MM.1S (cell line): ENCODE data around the gene HTRA2.
A peak's percentile ranks its signal among the peaks of the same experiment; 100 is the strongest.

ENCODE experiments used
- DNase-seq: peaks from one replicate; pipeline ENCODE4 v3.0.0-alpha.2; 2015
- H2AFZ ChIP-seq: fragments of 300-600 bp; sonication (generic); 2 replicates; pipeline ENCODE4 v1.6.0; 2016; ENCODE audit warnings: antibody characterized with exemption, low read length
- H3F3A ChIP-seq: fragments of 300-600 bp; sonication (generic); 2 replicates; pipeline ENCODE4 v1.6.1; 2016; ENCODE audit warnings: mild to moderate bottlenecking, antibody characterized with exemption, low read length, moderate library complexity, mixed read lengths; ENCODE audit not compliant: insufficient read depth
- H3K27ac ChIP-seq: fragments of 300-600 bp; sonication (generic); 2 replicates; pipeline ENCODE4 v1.5.1; 2016; ENCODE audit warnings: mild to moderate bottlenecking, low read length
- H3K27me3 ChIP-seq: fragments of 300-600 bp; sonication (generic); replicated peaks from 2 replicates; pipeline ENCODE4 v1.6.0; 2016; ENCODE audit warnings: low read length; ENCODE audit not compliant: insufficient read depth
- H3K36me3 ChIP-seq: fragments of 300-600 bp; sonication (generic); replicated peaks from 2 replicates; pipeline ENCODE4 v1.6.1; 2016; ENCODE audit warnings: mild to moderate bottlenecking, low read length, mixed read lengths; ENCODE audit not compliant: insufficient read depth
- H3K4me1 ChIP-seq: fragments of 300-600 bp; sonication (generic); 2 replicates; pipeline ENCODE4 v1.6.1; 2016; ENCODE audit warnings: low read length, mixed read lengths
- H3K4me2 ChIP-seq: fragments of 300-600 bp; sonication (generic); 2 replicates; pipeline ENCODE4 v1.6.0; 2016; ENCODE audit warnings: low read depth, low read length
- H3K4me3 ChIP-seq: fragments of 300-600 bp; sonication (generic); 2 replicates; pipeline ENCODE4 v1.5.1; 2016; ENCODE audit warnings: low read length, mixed read lengths
- H3K79me2 ChIP-seq: fragments of 300-600 bp; sonication (generic); 2 replicates; pipeline ENCODE4 v1.6.1; 2016; ENCODE audit warnings: mixed run types, low read length, mixed read lengths
- H3K9ac ChIP-seq: fragments of 300-600 bp; sonication (generic); 2 replicates; pipeline ENCODE4 v1.6.1; 2016; ENCODE audit warnings: low read length, mixed read lengths
- H3K9me2 ChIP-seq: fragments of 300-600 bp; sonication (generic); replicated peaks from 2 replicates; pipeline ENCODE4 v1.6.1; 2016; ENCODE audit warnings: mild to moderate bottlenecking, low read length, mixed read lengths; ENCODE audit not compliant: insufficient read depth
- H3K9me3 ChIP-seq: fragments of 300-600 bp; sonication (generic); replicated peaks from 2 replicates; pipeline ENCODE4 v1.6.1; 2016; ENCODE audit warnings: mild to moderate bottlenecking, low read length, mixed read lengths; ENCODE audit not compliant: insufficient read depth
- H4K20me1 ChIP-seq: fragments of 300-600 bp; sonication (generic); 2 replicates; pipeline ENCODE4 v1.6.1; 2016; ENCODE audit warnings: mild to moderate bottlenecking, low read length, moderate library complexity, mixed read lengths; ENCODE audit not compliant: insufficient read depth
- EZH2 ChIP-seq: fragments of 300-600 bp; sonication (generic); optimal IDR thresholded peaks from 2 replicates; pipeline ENCODE3; 2017; ENCODE audit warnings: low read depth, mild to moderate bottlenecking, antibody characterized with exemption, low read length, mixed read lengths
- EZH2phosphoT487 ChIP-seq: fragments of 300-600 bp; sonication (generic); IDR thresholded peaks from 2 replicates; pipeline ENCODE4 v1.6.1; 2018; ENCODE audit warnings: antibody characterized with exemption, low read length
- TF ChIP-seq, protein P1 (sequence below): fragments of 300-600 bp; sonication (generic); IDR thresholded peaks from 2 replicates; pipeline ENCODE4 v1.5.1; 2016; ENCODE audit warnings: antibody characterized with exemption, low read length, mixed read lengths

HTRA2 gene

DNA sequence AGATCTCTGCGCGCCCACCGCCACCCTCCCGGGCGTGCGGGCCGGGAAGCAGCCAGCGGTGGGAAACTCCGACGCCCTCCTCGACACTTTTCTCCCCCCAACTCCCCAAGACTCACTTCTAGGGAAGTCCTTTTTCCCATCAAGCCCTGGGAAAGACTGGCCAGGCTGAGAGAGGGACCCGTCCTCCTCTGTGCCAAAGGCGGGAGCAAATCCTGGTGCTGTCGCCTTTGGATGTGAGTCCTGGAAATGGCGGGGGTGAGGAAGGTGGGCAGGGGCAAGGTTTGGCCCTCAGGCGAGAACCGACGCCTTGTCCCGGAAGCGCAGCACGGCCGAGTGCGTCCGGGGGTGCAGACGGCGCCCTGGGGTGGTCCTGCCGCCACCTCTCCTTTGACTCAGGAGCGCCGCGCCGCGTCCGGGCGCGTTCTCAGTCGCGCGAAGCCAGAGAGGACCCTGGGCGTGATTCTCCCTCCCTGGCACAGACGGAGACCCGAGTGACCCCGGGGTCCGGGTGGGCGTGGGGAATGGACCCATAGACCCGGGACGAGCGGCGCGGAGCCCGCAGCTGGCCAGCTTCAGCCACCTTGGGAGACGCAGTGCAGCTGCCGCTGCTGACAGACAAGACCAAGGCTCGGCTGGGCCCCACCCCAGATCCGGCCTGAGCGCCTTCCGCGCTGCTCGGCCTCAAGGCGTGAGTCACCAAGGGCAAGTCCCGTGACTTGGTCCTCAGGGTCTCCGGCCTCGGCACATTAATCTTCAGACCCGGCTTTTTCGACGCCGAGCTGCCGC lies 26.8 kb upstream of the HTRA2 start:
- no peaks in the 10 kb centered on the region for H3K9me3 ChIP-seq
- H3K9ac ChIP-seq = peak overlapping the region; percentile 44; the same call in 1 of the 2 replicates
- H3K27ac ChIP-seq = no peak overlapping the region
- peak; percentile 58 for DNase-seq
- peak overlapping the region; percentile 90 for H3K4me2 ChIP-seq
- peaks cover 9% of the 10 kb centered on the region for H3K4me1 ChIP-seq
- TF ChIP-seq EZH2phosphoT487 = no peak
- TF ChIP-seq, protein P1, sequence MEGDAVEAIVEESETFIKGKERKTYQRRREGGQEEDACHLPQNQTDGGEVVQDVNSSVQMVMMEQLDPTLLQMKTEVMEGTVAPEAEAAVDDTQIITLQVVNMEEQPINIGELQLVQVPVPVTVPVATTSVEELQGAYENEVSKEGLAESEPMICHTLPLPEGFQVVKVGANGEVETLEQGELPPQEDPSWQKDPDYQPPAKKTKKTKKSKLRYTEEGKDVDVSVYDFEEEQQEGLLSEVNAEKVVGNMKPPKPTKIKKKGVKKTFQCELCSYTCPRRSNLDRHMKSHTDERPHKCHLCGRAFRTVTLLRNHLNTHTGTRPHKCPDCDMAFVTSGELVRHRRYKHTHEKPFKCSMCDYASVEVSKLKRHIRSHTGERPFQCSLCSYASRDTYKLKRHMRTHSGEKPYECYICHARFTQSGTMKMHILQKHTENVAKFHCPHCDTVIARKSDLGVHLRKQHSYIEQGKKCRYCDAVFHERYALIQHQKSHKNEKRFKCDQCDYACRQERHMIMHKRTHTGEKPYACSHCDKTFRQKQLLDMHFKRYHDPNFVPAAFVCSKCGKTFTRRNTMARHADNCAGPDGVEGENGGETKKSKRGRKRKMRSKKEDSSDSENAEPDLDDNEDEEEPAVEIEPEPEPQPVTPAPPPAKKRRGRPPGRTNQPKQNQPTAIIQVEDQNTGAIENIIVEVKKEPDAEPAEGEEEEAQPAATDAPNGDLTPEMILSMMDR = peak; percentile 44
- no peak for TF ChIP-seq EZH2
- peak overlapping the region; percentile 64 for H3K4me3 ChIP-seq
- no peaks in the 10 kb centered on the region for H4K20me1 ChIP-seq
- no peaks in the 10 kb centered on the region for H3K36me3 ChIP-seq
- no peaks in the 10 kb centered on the region for H3K9me2 ChIP-seq
- H3K79me2 ChIP-seq = peaks cover 13% of the 10 kb centered on the region
- peak overlapping the region; percentile 96 for H2AFZ ChIP-seq
- peaks cover 22% of the 10 kb centered on the region for H3K27me3 ChIP-seq
- H3F3A ChIP-seq = 0 out of 2 replicates have a peak, but pooled peaks cover 14% of the 10 kb centered on the region

DNA sequence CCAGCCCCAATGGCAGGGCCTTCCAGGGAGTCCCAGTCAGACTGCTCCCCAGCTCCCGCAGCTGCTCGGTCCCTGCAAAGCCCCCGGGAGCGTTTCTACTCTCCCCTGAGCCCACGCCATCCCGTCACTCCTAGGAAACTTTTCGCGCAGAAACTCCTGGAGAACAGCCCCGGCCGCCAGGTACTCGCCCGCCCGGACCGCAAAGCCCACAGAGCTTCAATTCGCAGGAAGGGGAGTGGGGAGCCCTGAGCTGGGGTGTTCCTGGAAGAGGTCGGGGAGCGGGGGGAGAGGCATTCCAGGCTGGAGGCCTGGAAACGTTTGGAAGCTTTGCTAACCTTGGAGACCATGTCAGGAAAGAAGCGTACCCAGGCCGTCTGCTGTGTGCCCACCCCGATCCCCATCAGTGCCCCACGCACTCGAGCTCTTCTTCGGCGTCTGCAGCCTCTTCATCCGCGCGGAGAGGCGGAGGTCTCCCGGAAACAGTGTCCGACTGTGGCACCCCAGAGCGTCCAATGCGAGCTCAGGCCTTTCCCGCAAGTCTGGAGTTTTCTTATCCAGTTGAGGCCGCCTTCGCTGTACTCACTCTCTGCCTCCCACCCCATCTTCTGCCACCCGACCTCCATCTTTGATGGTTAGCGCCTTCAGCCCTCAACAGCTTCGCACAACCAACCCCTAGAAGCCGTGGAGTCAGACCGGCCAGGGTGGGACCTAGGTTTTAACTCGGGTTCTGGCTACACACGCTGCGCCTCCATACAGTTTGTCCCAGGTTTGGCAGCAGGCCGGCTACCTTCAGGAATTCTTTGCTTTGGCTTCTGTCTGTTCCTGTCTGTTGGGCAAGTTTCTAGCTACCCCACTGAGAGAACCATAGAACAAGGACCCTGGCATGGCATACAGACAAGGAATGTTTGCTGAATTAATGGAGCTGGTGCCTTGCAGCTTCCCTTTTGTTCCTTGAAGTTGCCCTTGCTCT lies 25.9 kb upstream of the HTRA2 start:
- no peaks in the 10 kb centered on the region for H3K9me2 ChIP-seq
- H3K36me3 ChIP-seq = no peaks in the 10 kb centered on the region
- no peak for TF ChIP-seq EZH2phosphoT487
- TF ChIP-seq, protein P1 = no peak
- TF ChIP-seq EZH2 = no peak
- DNase-seq = no peak
- H3K4me1 ChIP-seq = peaks cover 14% of the 10 kb centered on the region
- H3K9me3 ChIP-seq = no peaks in the 10 kb centered on the region
- no peaks in the 10 kb centered on the region for H4K20me1 ChIP-seq
- H3K9ac ChIP-seq = peak overlapping the region; percentile 44; the same call in 1 of the 2 replicates
- H3K4me2 ChIP-seq = peak overlapping the region; percentile 90
- peak overlapping the region; percentile 64 for H3K4me3 ChIP-seq
- H3F3A ChIP-seq = 0 out of 2 replicates have a peak, but pooled peaks cover 14% of the 10 kb centered on the region
- H3K27me3 ChIP-seq = peaks cover 14% of the 10 kb centered on the region
- no peak overlapping the region for H3K27ac ChIP-seq
- peak overlapping the region; percentile 96 for H2AFZ ChIP-seq
- H3K79me2 ChIP-seq = peaks cover 13% of the 10 kb centered on the region

DNA sequence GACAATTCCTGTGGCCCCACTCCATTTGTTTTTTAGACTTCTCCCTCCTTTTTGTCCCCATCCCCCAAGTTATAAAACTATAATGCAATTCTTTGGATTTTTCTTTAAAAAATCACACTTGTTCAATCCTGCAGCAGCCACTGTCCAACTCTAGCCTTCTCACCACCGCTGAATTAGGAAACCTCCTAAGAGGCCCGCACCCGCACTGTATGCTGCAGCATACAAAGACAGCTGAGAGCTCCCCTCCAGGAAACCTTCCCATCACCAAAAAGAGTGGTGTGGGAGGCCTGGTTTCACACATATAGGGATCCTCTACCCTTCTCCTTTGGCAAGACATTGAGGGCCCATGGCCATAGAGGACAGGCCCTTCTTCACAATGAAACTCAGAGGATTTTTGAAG lies 25.1 kb upstream of the HTRA2 start:
- H3K27ac ChIP-seq = no peak overlapping the region
- no peak overlapping the region for H3K9ac ChIP-seq
- H3F3A ChIP-seq = 0 out of 2 replicates have a peak, but pooled peaks cover 14% of the 10 kb centered on the region
- H3K79me2 ChIP-seq = peaks cover 13% of the 10 kb centered on the region
- H3K4me2 ChIP-seq = no peak overlapping the region
- no peak overlapping the region for H2AFZ ChIP-seq
- no peak for TF ChIP-seq EZH2phosphoT487
- TF ChIP-seq, protein P1 = no peak
- no peak for TF ChIP-seq EZH2
- no peak for DNase-seq
- no peaks in the 10 kb centered on the region for H3K9me3 ChIP-seq
- H3K9me2 ChIP-seq = no peaks in the 10 kb centered on the region
- H3K27me3 ChIP-seq = peaks cover 10% of the 10 kb centered on the region
- no peaks in the 10 kb centered on the region for H3K36me3 ChIP-seq
- H3K4me3 ChIP-seq = no peak overlapping the region
- H4K20me1 ChIP-seq = no peaks in the 10 kb centered on the region
- peaks cover 14% of the 10 kb centered on the region for H3K4me1 ChIP-seq
